Panc1 (cell line): ENCODE data around the gene NR6A1. TPM values are rescaled to one million over a fixed set of nuclear protein-coding genes. Genes with fewer than 3 reads are reported as not detected.

Experiments
- ATAC-seq: fragments of 200-7000 bp; cut with Tn5 transposase; 2 replicates; pipeline ENCODE4 v1.9.1; 2020; ENCODE audit warnings: mild to moderate bottlenecking, moderate library complexity
- BruUV-seq: library from RNA; stranded (reverse); fragments of 400-500 nt; replicated peaks from 2 replicates; lab custom pipeline; 2021; lab: Mats Ljungman, UMichigan
- CTCF ChIA-PET: fragments of 300-600 bp; sonication (Branson Sonifier 250); formaldehyde crosslinking; loops from one replicate; lab custom pipeline; 2022; ENCODE audit warnings: antibody characterized with exemption; lab: Charles Lee
- POLR2A ChIA-PET: fragments of 300-600 bp; sonication (Branson Sonifier 250); formaldehyde crosslinking; loops from one replicate; lab custom pipeline; 2022; ENCODE audit warnings: antibody characterized with exemption; lab: Charles Lee
- DNase-seq: peaks from one replicate; pipeline ENCODE4 v3.0.0-alpha.2; 2010; ENCODE audit warnings: low read depth, low spot score
- H3K27ac ChIP-seq: 2 replicates; pipeline ENCODE4 v1.5.1; 2011; ENCODE audit warnings: mild to moderate bottlenecking, low read length, inconsistent platforms
- H3K27me3 ChIP-seq: fragments of 200-500 bp; sonication (Bioruptor generic); 2 replicates; pipeline ENCODE4 v1.6.0; 2014; ENCODE audit warnings: low read length, inconsistent platforms; ENCODE audit not compliant: control insufficient read depth, insufficient read depth
- H3K36me3 ChIP-seq: fragments of 200-500 bp; sonication (Bioruptor generic); 2 replicates; pipeline ENCODE4 v1.5.1; 2014; ENCODE audit warnings: inconsistent platforms, mild to moderate bottlenecking, low read length, moderate library complexity; ENCODE audit not compliant: control insufficient read depth, insufficient read depth
- H3K4me1 ChIP-seq: 2 replicates; pipeline ENCODE4 v1.5.1; 2011; ENCODE audit warnings: inconsistent platforms, mild to moderate bottlenecking, low read length, moderate library complexity; ENCODE audit not compliant: control insufficient read depth, insufficient read depth
- H3K4me3 ChIP-seq, 2 experiments: 2 replicates each; pipeline ENCODE4 v1.5.1; 2011 to 2012; ENCODE audit warnings: low read depth in 2 of 2, low read length in 2 of 2, mild to moderate bottlenecking in 2 of 2, inconsistent platforms in 1 of 2, moderate library complexity in 1 of 2
- H3K9me3 ChIP-seq: fragments of 200-500 bp; sonication (Bioruptor generic); 2 replicates; pipeline ENCODE4 v1.5.1; 2014; ENCODE audit warnings: low read depth, mild to moderate bottlenecking, inconsistent platforms, low read length, moderate library complexity; ENCODE audit not compliant: control insufficient read depth, insufficient read depth
- CTCF ChIP-seq: fragments of 450-650 bp; IDR thresholded peaks from 2 replicates; pipeline ENCODE4 v1.5.1; 2017; ENCODE audit warnings: mild to moderate bottlenecking
- POLR2AphosphoS5 ChIP-seq: IDR thresholded peaks from 2 replicates; pipeline ENCODE4 v1.6.1; 2012; ENCODE audit warnings: mild to moderate bottlenecking, low read depth, low read length, moderate library complexity
- REST ChIP-seq, 2 experiments: IDR thresholded peaks; 2 replicates each; pipeline ENCODE4 v1.6.1; 2011 to 2012; ENCODE audit warnings: low read depth in 2 of 2, control low read depth in 1 of 2, low read length in 1 of 2, mild to moderate bottlenecking in 1 of 2, moderate library complexity in 1 of 2; ENCODE audit not compliant: insufficient read depth in 1 of 2
- SIN3A ChIP-seq: IDR thresholded peaks from 2 replicates; pipeline ENCODE4 v1.6.1; 2012; ENCODE audit warnings: low read depth, mild to moderate bottlenecking, low read length, moderate library complexity, borderline replicate concordance; ENCODE audit not compliant: insufficient read depth
- TCF7L2 ChIP-seq: IDR thresholded peaks from 2 replicates; pipeline ENCODE4 v1.6.1; 2011; ENCODE audit warnings: mild to moderate bottlenecking, low read depth, low read length, inconsistent platforms
- in situ Hi-C: cut with HindIII; loops from 2 replicates; pipeline ENCODE4 v1.10.0; 2016; ENCODE audit warnings: low sequenced_read_pairs, low pct_unique_long_range_greater_than_20kb
- intact Hi-C: fragments of 100-400 bp; cut with micrococcal nuclease; formaldehyde crosslinking; loops from one replicate; pipeline ENCODE4 v1.10.0; 2022; ENCODE audit not compliant: unreplicated experiment
- total RNA-seq: library from RNA; stranded (reverse); gene quantifications from one replicate; pipeline ENCODE4 v1.2.1, GENCODE V29; 2021; ENCODE audit not compliant: unreplicated experiment

The NR6A1 gene
- total RNA-seq, 1 experiment from 2014 or later = 7.6 TPM

GRCh38 chr9:124474151-124474550 lies 297.0 kb downstream of the NR6A1 start:
- ATAC-seq = no peak
- POLR2A ChIA-PET = no interaction called here

GRCh38 chr9:124473310-124473709 lies 297.8 kb downstream of the NR6A1 start:
- CTCF ChIA-PET = no interaction called here
- Histone ChIP-seq H3K36me3 (no peaks in the 10 kb centered on the region), H3K27me3 (no peaks in the 10 kb centered on the region), H3K4me1 (peaks cover 6% of the 10 kb centered on the region; the same call in 1 of the 2 replicates), H3K9me3 (no peaks in the 10 kb centered on the region), H3K4me3 (no peak overlapping the region), H3K27ac (no peak overlapping the region)
- no peak for ATAC-seq
- TF ChIP-seq REST (IDR thresholded peaks at IDR 0.05; ENCODE audit: insufficient read depth in 1 of 2, low read depth in 2 of 2, low read length in 1 of 2) = no peak
- no peak for TF ChIP-seq POLR2AphosphoS5
- no peak for TF ChIP-seq SIN3A
- no peak for TF ChIP-seq TCF7L2
- TF ChIP-seq CTCF = no peak
- no TSS peak for BruUV-seq
- intact Hi-C loops = no loop called here
- POLR2A ChIA-PET = no interaction called here
- DNase-seq = no peak
- in situ Hi-C loops = no loop called here

More at GRCh38 chr9:124474151-124474550, 297.0 kb downstream of the NR6A1 start:
- Histone ChIP-seq H3K4me1 (peaks cover 8% of the 10 kb centered on the region; the same call in 1 of the 2 replicates), H3K27me3 (no peaks in the 10 kb centered on the region), H3K4me3 (no peak overlapping the region), H3K9me3 (no peaks in the 10 kb centered on the region), H3K36me3 (no peaks in the 10 kb centered on the region), H3K27ac (no peak overlapping the region)
- in situ Hi-C loops (no loop called here), intact Hi-C loops (no loop called here)
- no TSS peak for BruUV-seq
- CTCF ChIA-PET = no interaction called here
- TF ChIP-seq REST (IDR thresholded peaks at IDR 0.05; ENCODE audit: insufficient read depth in 1 of 2, low read depth in 2 of 2, low read length in 1 of 2) (no peak), CTCF (no peak), TCF7L2 (no peak), SIN3A (no peak), POLR2AphosphoS5 (no peak)
- no peak for DNase-seq
